ENCODE results near the gene THRB. TPM values are rescaled to one million over a fixed set of nuclear protein-coding genes. Genes with fewer than 3 reads are reported as not detected.

The THRB gene
- total and polyA plus RNA-seq, 12 donors: 3.8 to 32.8 (median 26.0) TPM

DNA sequence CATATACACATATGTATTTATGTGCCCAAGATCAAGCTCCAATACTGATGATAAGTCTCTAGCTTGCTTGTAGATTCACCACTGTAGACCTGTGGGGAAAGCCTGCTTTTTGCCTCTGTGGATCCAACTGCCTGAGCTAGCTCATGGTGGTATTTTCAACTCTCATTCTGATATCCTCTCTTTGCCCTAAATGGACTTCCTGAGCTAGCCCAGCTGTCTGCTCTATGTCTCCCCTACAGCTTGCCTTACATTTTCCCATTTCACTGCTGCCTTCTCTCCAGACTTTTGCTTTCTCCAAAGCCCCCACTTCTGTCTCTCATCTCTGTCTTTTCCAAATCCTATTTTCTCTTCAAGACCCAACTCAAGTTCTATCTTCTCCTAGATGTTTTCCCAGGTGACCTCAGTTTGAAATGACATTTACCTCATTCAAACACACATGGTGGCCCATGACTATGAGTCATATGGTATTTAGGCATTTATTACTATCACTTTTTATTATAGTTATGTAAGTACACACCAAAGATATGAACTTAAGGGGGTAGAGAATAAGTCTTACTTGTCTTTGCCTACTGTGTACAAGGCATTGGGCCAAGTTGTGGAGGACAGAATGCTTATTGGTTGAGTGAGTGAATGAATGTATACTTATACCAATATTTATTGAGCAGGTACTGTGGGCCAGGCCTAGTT, 357.9 kb downstream of the THRB start:
- no peak for TF ChIP-seq CTCF (IDR thresholded peaks at IDR 0.05)
- H3K4me1 ChIP-seq: peaks cover 0 to 40% (median 12%) of the 10 kb centered on the region in 9 donors
- H3K27me3 ChIP-seq: no peaks in the 10 kb centered on the region
- intact Hi-C loops (cut with DNase I): no loop called here
- ATAC-seq: no peak
- DNase-seq: no peak
- H3K4me3 ChIP-seq: no peak overlapping the region
- H3K27ac ChIP-seq: peak overlapping the region in 2 of 10 donors; percentile 10 to 75
- no peaks in the 10 kb centered on the region for H3K9me3 ChIP-seq
- H3K36me3 ChIP-seq: peaks cover 0 to 21% (median 3%) of the 10 kb centered on the region in 9 donors

DNA sequence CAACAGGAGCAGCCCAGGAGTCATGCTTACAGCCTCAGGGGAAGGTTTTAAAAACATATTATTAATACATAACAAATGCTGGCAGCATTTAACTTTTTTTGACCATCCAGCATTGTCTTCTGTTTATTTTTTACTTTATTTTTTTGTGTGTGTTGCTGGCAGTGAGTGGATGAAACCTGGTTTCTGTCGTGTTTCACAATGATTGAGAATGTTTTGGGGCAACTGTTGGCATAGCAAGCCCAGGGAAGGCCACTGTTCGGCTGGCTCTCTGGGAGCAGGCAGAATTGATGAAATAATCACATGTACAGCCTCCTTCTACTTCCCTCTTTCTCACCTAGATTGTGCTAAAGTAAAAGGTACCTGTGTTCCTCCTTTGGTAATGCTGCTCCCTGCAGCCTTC, 359.4 kb downstream of the THRB start:
- ATAC-seq (peak in 2 of 8 donors; percentile 37 to 69), DNase-seq (no peak)
- intact Hi-C loops (cut with DNase I): no loop called here
- H3K36me3 ChIP-seq: peaks cover 0 to 21% (median 0%) of the 10 kb centered on the region in 9 donors
- peak overlapping the region in 1 of 10 donors; percentile 24 for H3K27ac ChIP-seq
- H3K27me3 ChIP-seq: no peaks in the 10 kb centered on the region
- H3K9me3 ChIP-seq: no peaks in the 10 kb centered on the region
- no peak for TF ChIP-seq CTCF (IDR thresholded peaks at IDR 0.05)
- WGBS, 2 donors: 40 to 58% methylated on average over 2 of the region's 2 CpGs
- H3K4me3 ChIP-seq: no peak overlapping the region
- peaks cover 0 to 40% (median 12%) of the 10 kb centered on the region in 9 donors for H3K4me1 ChIP-seq

- no peak overlapping the region for H3K27ac ChIP-seq
- intact Hi-C loops (cut with DNase I): no loop called here
- no peak for DNase-seq
- H3K4me3 ChIP-seq: no peak overlapping the region
- H3K36me3 ChIP-seq: peaks cover 0 to 21% (median 0%) of the 10 kb centered on the region in 9 donors
- H3K9me3 ChIP-seq: no peaks in the 10 kb centered on the region
- H3K27me3 ChIP-seq: no peaks in the 10 kb centered on the region
- WGBS, 2 donors: 82 to 87% methylated on average over 2 of the region's 2 CpGs
- ATAC-seq: no peak
- H3K4me1 ChIP-seq: peaks cover 0 to 38% (median 17%) of the 10 kb centered on the region in 9 donors
- no peak for TF ChIP-seq CTCF (IDR thresholded peaks at IDR 0.05)
Observed at GRCh38 chr3:24133942-24134341, 360.7 kb downstream of the THRB start.

DNA sequence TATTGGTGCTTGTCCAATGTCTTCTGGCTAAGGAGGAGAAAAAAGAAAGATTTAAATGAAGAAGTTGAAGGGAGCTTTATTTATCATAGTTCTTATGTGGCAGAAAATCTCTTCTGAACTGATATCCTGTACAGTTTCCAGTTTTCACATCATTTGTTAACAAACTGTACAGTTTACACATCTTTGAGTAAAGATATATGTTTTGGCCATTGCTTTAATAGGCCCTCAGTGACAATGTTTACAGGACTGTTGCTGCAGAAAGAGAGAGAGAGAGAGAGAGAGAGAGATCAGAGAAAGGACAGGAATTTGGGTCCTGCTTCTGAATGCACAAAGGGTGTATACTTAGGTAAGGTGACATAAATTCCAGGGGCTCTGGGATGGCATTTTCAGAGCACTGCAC, 361.2 kb downstream of the THRB start:
- intact Hi-C loops (cut with DNase I): no loop called here
- H3K9me3 ChIP-seq: no peaks in the 10 kb centered on the region
- peaks cover 0 to 36% (median 12%) of the 10 kb centered on the region in 9 donors for H3K4me1 ChIP-seq
- no peak for DNase-seq
- H3K27me3 ChIP-seq: no peaks in the 10 kb centered on the region
- ATAC-seq: no peak
- H3K4me3 ChIP-seq: no peak overlapping the region
- H3K36me3 ChIP-seq: peaks cover 0 to 21% (median 0%) of the 10 kb centered on the region in 9 donors
- no peak for TF ChIP-seq CTCF (IDR thresholded peaks at IDR 0.05)
- H3K27ac ChIP-seq: no peak overlapping the region
